Endothelial cell of umbilical vein (primary cell): ENCODE results near the gene MRPL21.

Source experiments
- CTCF ChIP-seq, 2 donors: IDR thresholded peaks; 1 replicate in 1 of 2; 2 replicates in 1 of 2; pipeline ENCODE4 v1.5.1; 2011; ENCODE audit warnings: low read length in 2 of 2, mild to moderate bottlenecking in 2 of 2, moderate library complexity in 2 of 2, control low read depth in 1 of 2, inconsistent platforms in 1 of 2, low read depth in 1 of 2; ENCODE audit not compliant: insufficient read depth in 1 of 2; ENCODE audit errors: extremely low read depth in 1 of 2
- EZH2 ChIP-seq: IDR thresholded peaks from 2 replicates; pipeline ENCODE4 v1.6.1; 2012; ENCODE audit warnings: borderline replicate concordance, low read depth, mild to moderate bottlenecking, moderate library complexity, low read length, inconsistent platforms; ENCODE audit not compliant: severe bottlenecking
- GATA2 ChIP-seq: IDR thresholded peaks from 2 replicates; pipeline ENCODE4 v1.7.0; 2011; ENCODE audit warnings: low read depth, mild to moderate bottlenecking, moderate library complexity, mixed read lengths, low read length; ENCODE audit not compliant: insufficient read length, insufficient read depth
- JUN ChIP-seq: IDR thresholded peaks from 2 replicates; pipeline ENCODE4 v1.6.1; 2011; ENCODE audit warnings: borderline replicate concordance, low read depth; ENCODE audit not compliant: insufficient read length, insufficient read depth
- MAX ChIP-seq: IDR thresholded peaks from 2 replicates; pipeline ENCODE4 v1.6.1; 2011; ENCODE audit not compliant: insufficient read depth, insufficient read length

GRCh38 chr11:68948496-68948895, 44.9 kb upstream of the MRPL21 start:
- TF ChIP-seq CTCF (IDR thresholded peaks at IDR 0.05; ENCODE audit: extremely low read depth in 1 of 2, insufficient read depth in 1 of 2, low read depth in 1 of 2, low read length in 2 of 2) = no peak
- TF ChIP-seq MAX = no peak
- TF ChIP-seq JUN = no peak
- TF ChIP-seq EZH2 = no peak
- TF ChIP-seq GATA2 = no peak
